GM23248 (cell line): ENCODE measurements around the gene TEX10.

ENCODE experiments used
- EZH2 ChIP-seq: fragments of 200-600 bp; sonication (generic); IDR thresholded peaks from 2 replicates; pipeline ENCODE4 v1.6.1; 2018; ENCODE audit warnings: antibody characterized with exemption, mild to moderate bottlenecking; ENCODE audit not compliant: insufficient read depth, poor library complexity, severe bottlenecking
- EZH2phosphoT487 ChIP-seq: fragments of 200-600 bp; sonication (generic); IDR thresholded peaks from 2 replicates; pipeline ENCODE4 v1.6.1; 2018; ENCODE audit warnings: antibody characterized with exemption, moderate library complexity, mild to moderate bottlenecking, low read depth; ENCODE audit not compliant: insufficient read depth

- TF ChIP-seq EZH2 (no peak), EZH2phosphoT487 (no peak)
Measured at GRCh38 chr9:100401042-100401441, 48.3 kb upstream of the TEX10 start.
